HS-27A (cell line): ENCODE data around the gene PLXNB1.

Experiments used
- DNase-seq: peaks from one replicate; pipeline ENCODE4 v3.0.0-alpha.2; 2012; ENCODE audit warnings: low read depth, missing footprints

Gene PLXNB1

GRCh38 chr3:48417529-48418108, 12.3 kb downstream of the PLXNB1 start:
- no peak for DNase-seq

- no peak for DNase-seq
Measured at GRCh38 chr3:48416546-48416945, 13.3 kb downstream of the PLXNB1 start.

- no peak for DNase-seq
Measured at GRCh38 chr3:48416091-48416505, 13.8 kb downstream of the PLXNB1 start.

GRCh38 chr3:48415251-48415953, 14.5 kb downstream of the PLXNB1 start:
- DNase-seq, result no peak

GRCh38 chr3:48414376-48415250, 15.3 kb downstream of the PLXNB1 start:
- DNase-seq, result no peak

- DNase-seq, result no peak
Measured at GRCh38 chr3:48413611-48414010, 16.3 kb downstream of the PLXNB1 start.

- DNase-seq, result no peak
Measured at GRCh38 chr3:48413086-48413485, 16.8 kb downstream of the PLXNB1 start.

GRCh38 chr3:48412375-48413001, 17.4 kb downstream of the PLXNB1 start:
- no peak for DNase-seq

GRCh38 chr3:48411606-48412374, 18.1 kb downstream of the PLXNB1 start:
- no peak for DNase-seq

GRCh38 chr3:48411041-48411588, 18.8 kb downstream of the PLXNB1 start:
- DNase-seq, result no peak

- DNase-seq, result no peak
Measured at GRCh38 chr3:48410205-48411040, 19.5 kb downstream of the PLXNB1 start.

- no peak for DNase-seq
Measured at GRCh38 chr3:48409291-48410201, 20.3 kb downstream of the PLXNB1 start.

- no peak for DNase-seq
Measured at GRCh38 chr3:48408823-48409281, 21.0 kb downstream of the PLXNB1 start.

- DNase-seq, result no peak
Measured at GRCh38 chr3:48407542-48408099, 22.3 kb downstream of the PLXNB1 start.

GRCh38 chr3:48406443-48407431, 23.1 kb downstream of the PLXNB1 start:
- no peak for DNase-seq

- no peak for DNase-seq
Measured at GRCh38 chr3:48405971-48406370, 23.9 kb downstream of the PLXNB1 start.

- no peak for DNase-seq
Measured at GRCh38 chr3:48405343-48405881, 24.5 kb downstream of the PLXNB1 start.
